GM12891 (cell line): ENCODE results near the gene TP53BP2.

Source experiments
- POLR2A ChIP-seq: IDR thresholded peaks from 2 replicates; pipeline ENCODE4 v1.6.1; 2011; ENCODE audit warnings: low read depth, low read length, control low read depth
- POLR2AphosphoS5 ChIP-seq: IDR thresholded peaks from 2 replicates; pipeline ENCODE4 v1.6.1; 2011; ENCODE audit warnings: low read depth, low read length, control low read depth
- POU2F2 ChIP-seq: IDR thresholded peaks from 2 replicates; pipeline ENCODE4 v1.6.1; 2011; ENCODE audit warnings: low read depth, mild to moderate bottlenecking, control low read depth, low read length, moderate library complexity
- SPI1 ChIP-seq: IDR thresholded peaks from 2 replicates; pipeline ENCODE4 v1.6.1; 2011; ENCODE audit warnings: low read depth, low read length, control low read depth
- TAF1 ChIP-seq: IDR thresholded peaks from 2 replicates; pipeline ENCODE4 v1.6.1; 2011; ENCODE audit warnings: low read depth, low read length, control low read depth

DNA sequence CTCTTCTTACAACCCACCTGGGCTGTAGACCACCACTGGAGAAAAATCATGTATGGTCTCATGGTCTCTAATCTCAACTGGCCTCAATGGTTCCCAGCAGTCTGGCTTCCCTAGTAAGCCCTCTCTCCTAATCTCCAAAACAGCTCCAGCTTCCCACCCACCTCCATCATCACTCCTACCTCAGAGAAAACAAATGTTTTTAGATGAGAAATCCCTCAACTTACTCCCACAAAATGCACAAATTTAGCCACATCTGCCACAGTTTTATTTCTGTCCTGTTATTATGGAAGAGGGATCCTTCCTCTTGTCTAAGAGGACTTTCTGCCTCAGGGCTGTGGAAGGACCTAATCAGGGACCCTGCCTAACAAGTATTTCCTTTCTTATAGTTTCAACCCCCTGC lies 32.1 kb downstream of the TP53BP2 start:
- TF ChIP-seq POLR2A (no peak), POLR2AphosphoS5 (no peak), TAF1 (no peak), POU2F2 (no peak), SPI1 (no peak)
